Astrocyte (in vitro differentiated cells and primary cell): Measurements from ENCODE around the gene MYO3B.

Source experiments
- CTCF ChIP-seq: IDR thresholded peaks from 2 replicates; pipeline ENCODE4 v1.5.1; 2011; ENCODE audit warnings: low read depth, mild to moderate bottlenecking, inconsistent platforms, low read length, moderate library complexity; ENCODE audit not compliant: insufficient read depth
- EZH2 ChIP-seq: IDR thresholded peaks from 2 replicates; pipeline ENCODE4 v1.6.1; 2012; ENCODE audit warnings: mild to moderate bottlenecking, low read length, inconsistent platforms; ENCODE audit not compliant: insufficient read depth

- TF ChIP-seq CTCF = no peak
- no peak for TF ChIP-seq EZH2
Measured at GRCh38 chr2:170255137-170255536, 77.2 kb downstream of the MYO3B start.
